NCI-H748 treated with DMSO at 0.1 percent for 48 hours (cell line): ENCODE measurements around the gene LSM12.

ENCODE experiments used
- DNase-seq: peaks from one replicate; lab custom pipeline; 2025; lab: John Stamatoyannopoulos, UW

The LSM12 gene

GRCh38 chr17:43987131-43988021, 79.1 kb downstream of the LSM12 start:
- no peak for DNase-seq

GRCh38 chr17:43986225-43986981, 80.1 kb downstream of the LSM12 start:
- DNase-seq, result no peak

GRCh38 chr17:43984521-43984920, 82.0 kb downstream of the LSM12 start:
- no peak for DNase-seq
